GM19324 (cell line): ENCODE measurements around the gene SP3.

Experiments used
- ATAC-seq: cut with Tn5 transposase; IDR thresholded peaks from one replicate; pipeline ENCODE4 v1.9.1; 2021; ENCODE audit warnings: mild to moderate bottlenecking, moderate library complexity; ENCODE audit not compliant: unreplicated experiment, low FRiP score

Gene SP3

DNA sequence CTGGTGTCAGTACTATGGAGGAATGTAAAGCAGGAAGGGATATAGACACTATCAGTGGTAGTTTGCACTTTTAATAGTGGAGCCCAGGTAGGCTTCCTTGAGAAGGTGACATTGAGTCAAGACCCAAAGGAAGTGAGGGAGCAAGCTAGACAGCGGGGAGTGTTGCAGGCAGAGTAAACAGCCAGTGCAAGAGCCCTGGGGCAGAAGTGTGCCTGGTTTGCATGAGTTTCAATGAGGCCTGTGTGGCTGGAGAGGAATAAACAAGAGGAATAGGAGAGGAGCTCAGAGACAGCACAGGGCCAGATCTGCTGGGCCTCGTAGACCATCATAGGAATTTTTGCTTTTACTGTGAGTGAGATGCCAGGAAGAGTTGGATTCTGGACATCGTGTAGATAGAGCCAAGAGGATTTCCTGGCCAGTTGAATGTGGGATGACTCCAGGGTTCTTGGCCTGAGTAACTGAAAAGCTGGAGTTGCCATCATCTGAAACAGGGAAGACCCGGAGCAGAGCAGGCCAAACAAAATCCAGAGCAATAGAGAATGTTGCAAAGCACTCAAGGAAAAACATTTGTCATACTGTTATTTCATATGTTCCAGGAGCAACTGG, 102.5 kb downstream of the SP3 start:
- ATAC-seq = no peak

DNA sequence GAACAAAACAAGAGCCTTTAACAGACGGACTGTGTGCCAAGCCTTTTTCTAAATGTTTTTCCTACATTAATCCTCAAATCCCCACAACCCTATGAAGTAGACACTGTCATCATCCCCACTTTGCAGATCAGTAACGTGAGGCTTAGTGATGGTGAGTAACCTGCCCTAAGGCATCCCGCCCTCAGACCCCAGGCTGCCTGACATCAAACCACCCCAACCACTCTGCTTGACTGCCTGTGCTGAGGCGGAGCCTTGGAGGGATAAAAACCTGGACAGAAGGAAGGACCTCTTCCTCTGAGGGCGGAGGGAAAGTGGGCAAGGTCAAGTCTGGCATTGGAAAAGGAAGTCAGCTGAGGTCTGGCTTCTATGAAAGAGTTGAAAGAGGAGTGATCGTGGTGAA, 104.6 kb downstream of the SP3 start:
- no peak for ATAC-seq

DNA sequence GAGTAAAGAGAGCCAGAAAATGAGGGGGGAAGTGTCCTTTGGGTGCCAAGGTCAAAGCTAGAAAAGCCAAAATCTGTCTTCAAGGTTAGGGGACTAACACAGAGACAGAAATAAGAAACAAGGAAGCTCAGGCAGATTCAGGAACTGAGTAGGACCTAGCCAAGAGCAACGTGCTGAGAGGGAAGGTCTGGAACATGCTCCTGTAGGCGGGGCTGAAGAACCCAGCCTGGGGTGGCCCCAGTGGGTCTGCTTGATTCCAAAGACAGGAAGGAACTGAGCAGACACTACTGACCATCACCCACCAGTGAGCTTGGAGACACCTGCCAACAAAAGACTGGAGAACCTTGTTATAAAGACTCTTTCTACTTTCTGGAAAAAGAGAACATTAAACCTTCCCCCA, 105.1 kb downstream of the SP3 start:
- no peak for ATAC-seq

DNA sequence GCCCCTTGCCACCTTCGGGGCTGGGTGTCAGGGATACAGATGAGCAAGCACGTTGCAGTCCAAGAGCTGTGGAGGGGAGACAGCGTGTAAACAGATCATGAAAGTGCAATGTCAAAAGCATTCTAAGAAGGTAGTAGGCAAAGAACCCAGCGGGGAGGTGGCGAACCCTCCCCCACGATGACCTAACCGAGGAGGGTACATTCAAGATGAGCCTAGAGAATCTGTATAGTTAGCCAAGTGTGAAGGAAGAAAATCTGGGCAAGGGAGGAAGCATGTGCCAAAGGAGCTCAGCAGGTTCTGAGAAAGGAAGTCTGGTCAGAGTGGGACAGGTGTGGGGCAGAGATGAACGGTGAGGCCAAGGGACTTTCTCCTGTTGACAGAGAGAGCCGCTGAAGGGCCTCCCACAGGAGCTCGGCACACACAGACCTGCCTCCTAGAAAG, 106.9 kb downstream of the SP3 start:
- ATAC-seq = peak; percentile 75
